HL-60 (cell line): ENCODE measurements around the gene ALDH1A1.

Source experiments
- DNase-seq, 2 experiments: peaks; one replicate each; pipeline ENCODE4 v3.0.0-alpha.2; 2010 to 2020; ENCODE audit warnings: low read depth in 1 of 2, low spot score in 1 of 2
- H3K27ac ChIP-seq: fragments of 250-450 bp; sonication (Bioruptor Pico); replicated peaks from 2 replicates; pipeline ENCODE4 v1.5.1; 2020; ENCODE audit warnings: mild to moderate bottlenecking, moderate library complexity
- H3K27me3 ChIP-seq: fragments of 250-450 bp; sonication (Bioruptor Pico); 2 replicates; pipeline ENCODE4 v1.5.1; 2021; ENCODE audit warnings: mild to moderate bottlenecking, moderate library complexity; ENCODE audit not compliant: insufficient read depth, poor library complexity, severe bottlenecking
- H3K4me3 ChIP-seq: replicated peaks from 2 replicates; pipeline ENCODE4 v1.5.1; 2011; ENCODE audit warnings: mild to moderate bottlenecking, control low read depth, low read length; ENCODE audit not compliant: insufficient read depth
- GABPA ChIP-seq: IDR thresholded peaks from 2 replicates; pipeline ENCODE4 v1.6.1; 2012; ENCODE audit warnings: low read depth
- POLR2AphosphoS5 ChIP-seq: IDR thresholded peaks from 2 replicates; pipeline ENCODE4 v1.6.1; 2012; ENCODE audit warnings: low read depth
- REST ChIP-seq: IDR thresholded peaks from 2 replicates; pipeline ENCODE4 v1.6.1; 2012; ENCODE audit warnings: low read depth; ENCODE audit not compliant: insufficient replicate concordance
- SPI1 ChIP-seq: IDR thresholded peaks from 2 replicates; pipeline ENCODE4 v1.6.1; 2012; ENCODE audit warnings: low read depth, mild to moderate bottlenecking, borderline replicate concordance
- TF ChIP-seq, protein P1 (sequence below): IDR thresholded peaks from one replicate; pipeline ENCODE4 v1.5.1; 2011; ENCODE audit warnings: low read length, control low read depth, inconsistent platforms; ENCODE audit not compliant: insufficient read depth

ALDH1A1 gene

GRCh38 chr9:72997387-72997995 lies 44.6 kb upstream of the ALDH1A1 start:
- no peaks in the 10 kb centered on the region for H3K27me3 ChIP-seq

GRCh38 chr9:72996684-72997314 lies 43.9 kb upstream of the ALDH1A1 start:
- H3K4me3 ChIP-seq = no peak overlapping the region
- TF ChIP-seq, protein P1, sequence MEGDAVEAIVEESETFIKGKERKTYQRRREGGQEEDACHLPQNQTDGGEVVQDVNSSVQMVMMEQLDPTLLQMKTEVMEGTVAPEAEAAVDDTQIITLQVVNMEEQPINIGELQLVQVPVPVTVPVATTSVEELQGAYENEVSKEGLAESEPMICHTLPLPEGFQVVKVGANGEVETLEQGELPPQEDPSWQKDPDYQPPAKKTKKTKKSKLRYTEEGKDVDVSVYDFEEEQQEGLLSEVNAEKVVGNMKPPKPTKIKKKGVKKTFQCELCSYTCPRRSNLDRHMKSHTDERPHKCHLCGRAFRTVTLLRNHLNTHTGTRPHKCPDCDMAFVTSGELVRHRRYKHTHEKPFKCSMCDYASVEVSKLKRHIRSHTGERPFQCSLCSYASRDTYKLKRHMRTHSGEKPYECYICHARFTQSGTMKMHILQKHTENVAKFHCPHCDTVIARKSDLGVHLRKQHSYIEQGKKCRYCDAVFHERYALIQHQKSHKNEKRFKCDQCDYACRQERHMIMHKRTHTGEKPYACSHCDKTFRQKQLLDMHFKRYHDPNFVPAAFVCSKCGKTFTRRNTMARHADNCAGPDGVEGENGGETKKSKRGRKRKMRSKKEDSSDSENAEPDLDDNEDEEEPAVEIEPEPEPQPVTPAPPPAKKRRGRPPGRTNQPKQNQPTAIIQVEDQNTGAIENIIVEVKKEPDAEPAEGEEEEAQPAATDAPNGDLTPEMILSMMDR = no peak
- no peak for TF ChIP-seq GABPA
- TF ChIP-seq REST = no peak
- no peak for TF ChIP-seq SPI1
- TF ChIP-seq POLR2AphosphoS5 = no peak
- no peaks in the 10 kb centered on the region for H3K27me3 ChIP-seq
- H3K27ac ChIP-seq = no peak overlapping the region
- DNase-seq = no peak

More at GRCh38 chr9:72997387-72997995, 44.6 kb upstream of the ALDH1A1 start:
- no peak overlapping the region for H3K4me3 ChIP-seq
- TF ChIP-seq POLR2AphosphoS5 (no peak), GABPA (no peak), REST (no peak), SPI1 (no peak)
- TF ChIP-seq, protein P1 = no peak
- no peak overlapping the region for H3K27ac ChIP-seq
- no peak for DNase-seq

- no peak for TF ChIP-seq POLR2AphosphoS5
- no peak for TF ChIP-seq REST
- TF ChIP-seq, protein P1 = no peak
- no peak for TF ChIP-seq GABPA
- no peak for TF ChIP-seq SPI1
- no peak overlapping the region for H3K4me3 ChIP-seq
- DNase-seq = no peak
- no peak overlapping the region for H3K27ac ChIP-seq
- no peaks in the 10 kb centered on the region for H3K27me3 ChIP-seq
Measured at GRCh38 chr9:72996114-72996513, 43.3 kb upstream of the ALDH1A1 start.
